Activated CD8-positive, alpha-beta T cell treated with anti-CD3 and anti-CD28 coated beads, Interleukin-2, amount 10 ng/mL, durations not matched to agents 7 days and 5 days (primary cell): ENCODE data around the gene PCDH17. TPM values are rescaled to one million over a fixed set of nuclear protein-coding genes. Genes with fewer than 3 reads are reported as not detected.
A peak's percentile ranks its signal among the peaks of the same experiment; 100 is the strongest.

Experiments used
- ATAC-seq: fragments of 150-1000 bp; cut with Tn5 transposase; one replicate; pipeline ENCODE4 v1.10.0; 2021; ENCODE audit warnings: moderate library complexity
- CTCF ChIA-PET: fragments of 350-600 bp; sonication (Branson Sonifier 250); formaldehyde crosslinking; loops from one replicate; lab custom pipeline; 2021; ENCODE audit warnings: antibody characterized with exemption; lab: Charles Lee
- POLR2A ChIA-PET: fragments of 350-600 bp; sonication (Branson Sonifier 250); formaldehyde crosslinking; loops from one replicate; lab custom pipeline; 2021; ENCODE audit warnings: antibody characterized with exemption; lab: Charles Lee
- DNase-seq: peaks from one replicate; pipeline ENCODE4 v3.0.0-alpha.2; 2020
- H3K27ac Mint-ChIP-seq: one replicate; pipeline ENCODE4 v1.8.0; 2021; ENCODE audit warnings: mild to moderate bottlenecking, mixed read lengths
- H3K27me3 Mint-ChIP-seq: one replicate; pipeline ENCODE4 v1.8.0; 2021; ENCODE audit warnings: low read depth, mixed read lengths
- H3K36me3 Mint-ChIP-seq: one replicate; pipeline ENCODE4 v1.8.0; 2021; ENCODE audit warnings: low read depth, mixed read lengths
- H3K4me1 Mint-ChIP-seq: one replicate; pipeline ENCODE4 v1.8.0; 2021; ENCODE audit warnings: low read depth, mixed read lengths
- H3K4me3 Mint-ChIP-seq: one replicate; pipeline ENCODE4 v1.8.0; 2021; ENCODE audit warnings: mild to moderate bottlenecking, mixed read lengths
- H3K9me3 Mint-ChIP-seq: one replicate; pipeline ENCODE4 v1.8.0; 2022; ENCODE audit warnings: mixed read lengths; ENCODE audit not compliant: insufficient read depth
- total RNA-seq, 2 experiments: library from RNA; stranded (reverse); gene quantifications; one replicate each; pipeline ENCODE4 v1.2.3, GENCODE V29; 2021

PCDH17 gene
- total RNA-seq, 2 experiments from 2014 or later = not detected

- H3K4me3 Mint-ChIP-seq = peak overlapping the region; percentile 26
- DNase-seq = no peak
- POLR2A ChIA-PET = no interaction called here
- CTCF ChIA-PET = no interaction called here
- no peak overlapping the region for H3K27ac Mint-ChIP-seq
- ATAC-seq = no peak
- peaks cover 18% of the 10 kb centered on the region for H3K36me3 Mint-ChIP-seq
- H3K9me3 Mint-ChIP-seq = peaks cover 11% of the 10 kb centered on the region
- peaks cover 28% of the 10 kb centered on the region for H3K4me1 Mint-ChIP-seq
- H3K27me3 Mint-ChIP-seq = peaks cover 49% of the 10 kb centered on the region
Observed at GRCh38 chr13:57629391-57629804, 2.1 kb upstream of the PCDH17 start.

DNA sequence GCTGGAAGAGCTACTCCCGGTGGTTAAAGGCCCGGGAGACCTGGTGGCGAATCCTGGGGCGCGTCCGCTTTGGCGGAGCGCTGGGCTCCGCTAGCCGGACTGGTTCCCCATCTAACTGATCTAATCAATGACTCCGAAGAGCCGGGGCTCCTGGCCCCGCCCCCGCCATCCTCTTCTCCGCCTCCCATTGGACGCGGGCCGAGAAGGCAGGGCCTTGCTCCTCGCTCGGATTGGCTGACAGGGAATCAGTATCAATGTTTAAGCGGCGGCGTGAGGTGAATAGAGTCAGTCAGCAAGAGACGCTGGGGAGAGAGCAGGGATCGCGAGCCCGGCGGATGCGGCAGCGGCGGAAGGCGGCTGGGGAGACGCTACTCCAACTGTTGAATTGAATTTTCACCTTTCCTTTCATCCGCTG is 1.7 kb upstream of the PCDH17 start:
- DNase-seq (no peak), ATAC-seq (no peak)
- Mint-ChIP-seq H3K27ac (peak overlapping the region; percentile 6), H3K4me3 (peak overlapping the region; percentile 26), H3K27me3 (peaks cover 52% of the 10 kb centered on the region), H3K36me3 (peaks cover 18% of the 10 kb centered on the region), H3K9me3 (peaks cover 11% of the 10 kb centered on the region), H3K4me1 (peaks cover 28% of the 10 kb centered on the region)
- ChIA-PET CTCF (no interaction called here), POLR2A (no interaction called here)

GRCh38 chr13:57630661-57631595 is 616 bp upstream of the PCDH17 start:
- peak overlapping the region; percentile 15 for H3K27ac Mint-ChIP-seq
- ChIA-PET CTCF (no interaction called here), POLR2A (no interaction called here)
- peaks cover 18% of the 10 kb centered on the region for H3K36me3 Mint-ChIP-seq
- peaks cover 28% of the 10 kb centered on the region for H3K4me1 Mint-ChIP-seq
- peak overlapping the region; percentile 59 for H3K4me3 Mint-ChIP-seq
- DNase-seq (no peak), ATAC-seq (no peak)
- peaks cover 11% of the 10 kb centered on the region for H3K9me3 Mint-ChIP-seq
- peaks cover 52% of the 10 kb centered on the region for H3K27me3 Mint-ChIP-seq

DNA sequence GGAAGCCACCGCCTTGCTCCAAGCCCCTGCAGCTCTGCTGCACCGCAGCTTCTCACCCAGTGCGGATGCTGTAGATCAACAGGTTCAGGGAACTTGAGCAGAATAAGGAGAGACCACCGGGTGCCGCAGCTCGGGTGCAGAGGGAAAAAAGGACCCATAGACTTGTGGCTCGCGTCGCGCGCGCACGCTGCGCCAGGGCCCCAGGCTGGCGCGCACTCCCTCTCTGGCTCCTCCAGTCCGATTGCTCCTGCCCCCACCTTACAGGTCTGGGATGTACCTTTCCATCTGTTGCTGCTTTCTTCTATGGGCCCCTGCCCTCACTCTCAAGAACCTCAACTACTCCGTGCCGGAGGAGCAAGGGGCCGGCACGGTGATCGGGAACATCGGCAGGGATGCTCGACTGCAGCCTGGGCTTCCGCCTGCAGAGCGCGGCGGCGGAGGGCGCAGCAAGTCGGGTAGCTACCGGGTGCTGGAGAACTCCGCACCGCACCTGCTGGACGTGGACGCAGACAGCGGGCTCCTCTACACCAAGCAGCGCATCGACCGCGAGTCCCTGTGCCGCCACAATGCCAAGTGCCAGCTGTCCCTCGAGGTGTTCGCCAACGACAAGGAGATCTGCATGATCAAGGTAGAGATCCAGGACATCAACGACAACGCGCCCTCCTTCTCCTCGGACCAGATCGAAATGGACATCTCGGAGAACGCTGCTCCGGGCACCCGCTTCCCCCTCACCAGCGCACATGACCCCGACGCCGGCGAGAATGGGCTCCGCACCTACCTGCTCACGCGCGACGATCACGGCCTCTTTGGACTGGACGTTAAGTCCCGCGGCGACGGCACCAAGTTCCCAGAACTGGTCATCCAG is 964 bp downstream of the PCDH17 start:
- H3K27me3 Mint-ChIP-seq = peaks cover 52% of the 10 kb centered on the region
- peaks cover 18% of the 10 kb centered on the region for H3K36me3 Mint-ChIP-seq
- ATAC-seq (no peak), DNase-seq (no peak)
- H3K27ac Mint-ChIP-seq = peak overlapping the region; percentile 58
- H3K4me1 Mint-ChIP-seq = peaks cover 28% of the 10 kb centered on the region
- peaks cover 11% of the 10 kb centered on the region for H3K9me3 Mint-ChIP-seq
- ChIA-PET POLR2A (no interaction called here), CTCF (no interaction called here)
- H3K4me3 Mint-ChIP-seq = peak overlapping the region; percentile 59

GRCh38 chr13:57633141-57633949 is 1.8 kb downstream of the PCDH17 start:
- Mint-ChIP-seq H3K27ac (peak overlapping the region; percentile 61), H3K9me3 (peaks cover 11% of the 10 kb centered on the region), H3K4me3 (peak overlapping the region; percentile 40), H3K4me1 (peaks cover 28% of the 10 kb centered on the region), H3K36me3 (peaks cover 18% of the 10 kb centered on the region), H3K27me3 (peaks cover 52% of the 10 kb centered on the region)
- DNase-seq = no peak
- ChIA-PET POLR2A (no interaction called here), CTCF (no interaction called here)
- no peak for ATAC-seq

DNA sequence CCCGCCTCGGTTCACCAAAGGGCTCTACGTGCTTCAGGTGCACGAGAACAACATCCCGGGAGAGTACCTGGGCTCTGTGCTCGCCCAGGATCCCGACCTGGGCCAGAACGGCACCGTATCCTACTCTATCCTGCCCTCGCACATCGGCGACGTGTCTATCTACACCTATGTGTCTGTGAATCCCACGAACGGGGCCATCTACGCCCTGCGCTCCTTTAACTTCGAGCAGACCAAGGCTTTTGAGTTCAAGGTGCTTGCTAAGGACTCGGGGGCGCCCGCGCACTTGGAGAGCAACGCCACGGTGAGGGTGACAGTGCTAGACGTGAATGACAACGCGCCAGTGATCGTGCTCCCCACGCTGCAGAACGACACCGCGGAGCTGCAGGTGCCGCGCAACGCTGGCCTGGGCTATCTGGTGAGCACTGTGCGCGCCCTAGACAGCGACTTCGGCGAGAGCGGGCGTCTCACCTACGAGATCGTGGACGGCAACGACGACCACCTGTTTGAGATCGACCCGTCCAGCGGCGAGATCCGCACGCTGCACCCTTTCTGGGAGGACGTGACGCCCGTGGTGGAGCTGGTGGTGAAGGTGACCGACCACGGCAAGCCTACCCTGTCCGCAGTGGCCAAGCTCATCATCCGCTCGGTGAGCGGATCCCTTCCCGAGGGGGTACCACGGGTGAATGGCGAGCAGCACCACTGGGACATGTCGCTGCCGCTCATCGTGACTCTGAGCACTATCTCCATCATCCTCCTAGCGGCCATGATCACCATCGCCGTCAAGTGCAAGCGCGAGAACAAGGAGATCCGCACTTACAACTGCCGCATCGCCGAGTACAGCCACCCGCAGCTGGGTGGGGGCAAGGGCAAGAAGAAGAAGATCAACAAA is 2.6 kb downstream of the PCDH17 start:
- peak overlapping the region; percentile 40 for H3K4me3 Mint-ChIP-seq
- H3K36me3 Mint-ChIP-seq = peaks cover 18% of the 10 kb centered on the region
- POLR2A ChIA-PET = no interaction called here
- H3K4me1 Mint-ChIP-seq = peaks cover 28% of the 10 kb centered on the region
- H3K27ac Mint-ChIP-seq = peak overlapping the region; percentile 61
- ATAC-seq (no peak), DNase-seq (no peak)
- peaks cover 11% of the 10 kb centered on the region for H3K9me3 Mint-ChIP-seq
- CTCF ChIA-PET = no interaction called here
- peaks cover 44% of the 10 kb centered on the region for H3K27me3 Mint-ChIP-seq

GRCh38 chr13:57634839-57635165 is 3.3 kb downstream of the PCDH17 start:
- DNase-seq (no peak), ATAC-seq (no peak)
- ChIA-PET POLR2A (no interaction called here), CTCF (no interaction called here)
- no peak overlapping the region for H3K4me3 Mint-ChIP-seq
- peaks cover 23% of the 10 kb centered on the region for H3K4me1 Mint-ChIP-seq
- peaks cover 11% of the 10 kb centered on the region for H3K9me3 Mint-ChIP-seq
- H3K27ac Mint-ChIP-seq = no peak overlapping the region
- peaks cover 38% of the 10 kb centered on the region for H3K27me3 Mint-ChIP-seq
- H3K36me3 Mint-ChIP-seq = peaks cover 18% of the 10 kb centered on the region

GRCh38 chr13:57635541-57636085 is 4.1 kb downstream of the PCDH17 start:
- H3K9me3 Mint-ChIP-seq = peaks cover 11% of the 10 kb centered on the region
- POLR2A ChIA-PET = no interaction called here

GRCh38 chr13:57636816-57637215 is 5.3 kb downstream of the PCDH17 start:
- peaks cover 9% of the 10 kb centered on the region for H3K9me3 Mint-ChIP-seq
- CTCF ChIA-PET = no interaction called here

More at GRCh38 chr13:57635541-57636085, 4.1 kb downstream of the PCDH17 start:
- ATAC-seq (no peak), DNase-seq (no peak)
- CTCF ChIA-PET = no interaction called here
- Mint-ChIP-seq H3K4me3 (no peak overlapping the region), H3K27ac (no peak overlapping the region), H3K4me1 (peaks cover 17% of the 10 kb centered on the region), H3K36me3 (peaks cover 15% of the 10 kb centered on the region), H3K27me3 (peaks cover 31% of the 10 kb centered on the region)

GRCh38 chr13:57637515-57637914 is 6.0 kb downstream of the PCDH17 start:
- H3K4me3 Mint-ChIP-seq = no peak overlapping the region
- DNase-seq (no peak), ATAC-seq (no peak)
- H3K4me1 Mint-ChIP-seq = peaks cover 2% of the 10 kb centered on the region
- no peak overlapping the region for H3K27ac Mint-ChIP-seq
- peaks cover 8% of the 10 kb centered on the region for H3K36me3 Mint-ChIP-seq
- peaks cover 12% of the 10 kb centered on the region for H3K27me3 Mint-ChIP-seq
- CTCF ChIA-PET = no interaction called here
- H3K9me3 Mint-ChIP-seq = peaks cover 5% of the 10 kb centered on the region
- POLR2A ChIA-PET = no interaction called here

More at GRCh38 chr13:57636816-57637215, 5.3 kb downstream of the PCDH17 start:
- Mint-ChIP-seq H3K27ac (no peak overlapping the region), H3K27me3 (peaks cover 19% of the 10 kb centered on the region), H3K4me1 (peaks cover 5% of the 10 kb centered on the region), H3K36me3 (peaks cover 10% of the 10 kb centered on the region), H3K4me3 (no peak overlapping the region)
- ATAC-seq = no peak
- no peak for DNase-seq
- POLR2A ChIA-PET = no interaction called here
